Dendritic cell treated with granulocyte-macrophage colony-stimulating factor and Interleukin-4, amounts not matched to agents 40 ng/mL and 50 ng/mL, for 4 days (primary cell): ENCODE measurements around the gene CDC16.
"Not testable (repeated sequence)": the region's sequence is repeated elsewhere in the genome, so short reads cannot be mapped to it uniquely, and the experiment has no call there.

ENCODE experiments used
- H3K27ac Mint-ChIP-seq: one replicate; pipeline ENCODE4 v1.8.0; 2022; ENCODE audit warnings: mild to moderate bottlenecking, mixed read lengths
- H3K27me3 Mint-ChIP-seq: one replicate; pipeline ENCODE4 v1.8.0; 2022; ENCODE audit warnings: mild to moderate bottlenecking, mixed read lengths
- H3K36me3 Mint-ChIP-seq: one replicate; pipeline ENCODE4 v1.8.0; 2022; ENCODE audit warnings: low read depth, mixed read lengths
- H3K4me1 Mint-ChIP-seq: one replicate; pipeline ENCODE4 v1.8.0; 2022; ENCODE audit warnings: low read depth, mixed read lengths
- H3K4me3 Mint-ChIP-seq: one replicate; pipeline ENCODE4 v1.8.0; 2022; ENCODE audit warnings: mild to moderate bottlenecking, moderate library complexity, mixed read lengths
- H3K9me3 Mint-ChIP-seq: one replicate; pipeline ENCODE4 v1.8.0; 2022; ENCODE audit warnings: mixed read lengths
- intact Hi-C: fragments of 100-400 bp; cut with micrococcal nuclease; formaldehyde crosslinking; loops from one replicate; pipeline ENCODE4 v1.15.0; 2022

CDC16 gene

GRCh38 chr13:114260814-114261213 lies 26.1 kb downstream of the CDC16 start:
- Mint-ChIP-seq H3K4me3 (no peak overlapping the region), H3K4me1 (peaks cover 10% of the 10 kb centered on the region), H3K27ac (no peak overlapping the region), H3K9me3 (no peaks in the 10 kb centered on the region), H3K36me3 (peaks cover 97% of the 10 kb centered on the region), H3K27me3 (no peaks in the 10 kb centered on the region)
- intact Hi-C loops: no loop called here

GRCh38 chr13:114261328-114261965 lies 26.8 kb downstream of the CDC16 start:
- Mint-ChIP-seq H3K9me3 (no peaks in the 10 kb centered on the region), H3K4me3 (no peak overlapping the region), H3K27me3 (no peaks in the 10 kb centered on the region), H3K4me1 (peaks cover 4% of the 10 kb centered on the region), H3K36me3 (peaks cover 99% of the 10 kb centered on the region), H3K27ac (no peak overlapping the region)
- intact Hi-C loops: no loop called here

DNA sequence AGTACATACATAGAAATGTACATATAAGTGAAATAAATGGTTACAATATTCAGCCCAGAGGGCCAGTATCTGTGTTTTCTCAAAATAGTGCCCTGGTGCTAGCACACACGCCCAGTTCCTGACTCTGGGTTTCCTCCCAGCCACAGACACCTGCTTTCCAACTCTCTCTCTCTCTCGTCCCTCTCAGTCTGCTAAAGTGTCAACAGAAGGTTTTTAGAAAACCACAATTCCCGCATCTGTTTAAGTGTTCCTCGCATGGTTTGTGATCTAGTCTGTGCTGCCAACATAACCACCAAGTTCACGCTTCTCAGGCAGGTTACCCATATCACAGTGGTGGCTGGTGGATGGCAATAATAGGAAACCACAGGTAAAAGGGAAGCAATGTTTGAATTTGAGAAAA lies 28.9 kb downstream of the CDC16 start:
- Mint-ChIP-seq H3K4me3 (no peak overlapping the region), H3K4me1 (no peaks in the 10 kb centered on the region), H3K9me3 (no peaks in the 10 kb centered on the region), H3K27me3 (no peaks in the 10 kb centered on the region), H3K27ac (no peak overlapping the region), H3K36me3 (peaks cover 96% of the 10 kb centered on the region)
- intact Hi-C loops: no loop called here

DNA sequence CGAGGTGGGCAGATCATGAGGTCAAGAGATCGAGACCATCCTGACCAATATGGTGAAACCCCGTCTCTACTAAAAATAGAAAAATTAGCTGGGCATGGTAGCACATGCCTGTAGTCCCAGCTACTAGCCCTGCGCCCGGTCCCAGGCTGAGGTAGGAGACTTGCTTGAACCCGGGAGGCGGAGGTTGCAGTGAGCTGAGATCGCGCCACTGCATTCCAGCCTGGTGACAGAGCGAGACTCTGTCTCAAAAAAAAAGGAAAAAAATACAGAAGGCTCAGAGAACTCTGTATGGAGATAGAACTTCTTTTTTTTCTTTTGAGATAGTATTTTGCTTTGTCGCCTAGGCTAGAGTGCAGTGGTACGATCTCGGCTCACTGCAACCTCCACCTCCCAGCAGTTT lies 29.6 kb downstream of the CDC16 start:
- H3K9me3 Mint-ChIP-seq, H3K27me3 Mint-ChIP-seq, H3K4me1 Mint-ChIP-seq, H3K27ac Mint-ChIP-seq, intact Hi-C loops, H3K4me3 Mint-ChIP-seq: not testable (repeated sequence)
- H3K36me3 Mint-ChIP-seq: peaks cover 98% of the 10 kb centered on the region

DNA sequence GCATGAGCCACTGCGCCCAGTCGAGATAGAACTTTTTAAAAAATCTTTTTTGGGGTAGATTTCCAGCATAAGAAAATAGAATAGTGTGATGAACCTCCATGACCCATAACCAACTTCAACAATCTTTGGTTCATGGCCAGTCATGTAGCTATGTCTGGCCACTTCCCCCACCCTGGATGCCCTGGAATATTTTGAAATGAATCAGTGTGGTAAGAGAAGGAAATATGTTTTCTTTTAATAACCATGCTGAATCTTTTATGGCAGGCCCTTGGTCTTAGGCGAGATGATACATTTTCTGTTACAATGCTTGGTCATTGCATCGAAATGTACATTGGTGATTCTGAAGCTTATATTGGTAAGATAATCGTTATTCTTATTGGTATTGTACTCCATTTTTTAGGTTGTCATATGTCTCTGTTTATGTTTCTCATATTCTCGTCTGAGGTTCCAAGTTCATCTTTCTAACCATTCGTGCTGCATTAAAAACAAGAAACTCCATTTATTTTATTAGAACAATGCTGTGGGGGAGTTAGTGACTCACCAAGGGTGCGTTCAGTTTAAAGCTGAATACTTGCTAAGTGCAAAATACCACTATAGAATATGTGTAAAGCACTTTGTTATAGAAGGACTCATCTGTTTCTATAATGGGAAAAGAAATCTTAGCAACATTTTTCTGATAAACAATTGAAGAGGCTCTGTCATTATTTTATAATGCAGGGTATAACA lies 30.4 kb downstream of the CDC16 start:
- intact Hi-C loops: no loop called here
- Mint-ChIP-seq H3K27ac (no peak overlapping the region), H3K4me1 (no peaks in the 10 kb centered on the region), H3K36me3 (peaks cover 97% of the 10 kb centered on the region), H3K4me3 (no peak overlapping the region), H3K9me3 (no peaks in the 10 kb centered on the region), H3K27me3 (no peaks in the 10 kb centered on the region)

GRCh38 chr13:114266241-114266640 lies 31.5 kb downstream of the CDC16 start:
- Mint-ChIP-seq H3K4me1 (no peaks in the 10 kb centered on the region), H3K4me3 (no peak overlapping the region), H3K36me3 (peaks cover 96% of the 10 kb centered on the region), H3K27ac (no peak overlapping the region), H3K27me3 (no peaks in the 10 kb centered on the region), H3K9me3 (no peaks in the 10 kb centered on the region)
- intact Hi-C loops: no loop called here

DNA sequence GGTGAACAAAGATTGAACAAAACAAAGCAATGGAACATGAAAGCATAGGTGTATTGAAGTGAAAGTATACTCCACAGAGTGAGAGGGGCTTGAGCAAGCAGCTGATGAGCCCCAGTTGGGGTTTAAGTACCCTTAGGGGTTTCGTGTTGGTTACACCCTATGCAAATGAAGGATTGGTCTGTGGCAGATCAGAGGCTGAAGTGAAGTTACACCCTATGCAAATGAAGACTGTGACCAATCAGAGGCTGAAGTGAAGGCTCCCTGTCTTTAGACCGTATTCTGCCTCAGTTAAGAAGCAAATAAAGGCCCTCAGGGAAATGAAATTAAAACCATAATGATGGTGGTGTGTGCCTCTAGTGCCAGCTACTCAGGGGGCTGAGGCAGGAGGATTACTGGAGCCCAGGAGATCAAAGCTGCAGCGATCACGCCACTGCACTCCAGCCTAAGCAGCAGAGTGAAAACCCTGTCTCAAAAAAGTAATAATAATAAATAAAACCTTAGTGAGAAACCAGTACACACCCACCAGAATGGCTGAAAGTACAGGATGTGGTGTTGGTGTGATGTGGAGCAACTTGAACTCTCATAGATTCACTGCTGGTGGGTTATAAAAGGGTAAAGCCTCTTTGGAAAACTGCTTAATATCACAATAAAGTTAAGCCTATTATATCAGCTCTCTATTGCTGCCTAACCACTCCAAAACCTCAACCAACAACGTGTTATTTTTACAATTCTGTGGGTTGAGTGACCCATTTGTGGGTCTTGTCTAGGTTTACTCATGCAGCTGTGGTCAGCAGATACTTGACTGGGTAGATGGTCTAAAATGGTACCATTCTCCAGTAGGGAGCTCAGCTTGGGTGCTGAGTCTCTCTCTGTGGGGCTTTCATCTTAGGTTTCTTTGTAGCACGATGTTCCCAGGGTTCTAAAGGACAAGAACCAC lies 33.9 kb downstream of the CDC16 start:
- Mint-ChIP-seq H3K4me1 (peaks cover 9% of the 10 kb centered on the region), H3K27me3 (no peaks in the 10 kb centered on the region), H3K36me3 (peaks cover 95% of the 10 kb centered on the region), H3K9me3 (no peaks in the 10 kb centered on the region), H3K4me3 (no peak overlapping the region), H3K27ac (no peak overlapping the region)
- intact Hi-C loops: no loop called here

GRCh38 chr13:114269281-114269770 lies 34.6 kb downstream of the CDC16 start:
- peaks cover 95% of the 10 kb centered on the region for H3K36me3 Mint-ChIP-seq
- no peaks in the 10 kb centered on the region for H3K9me3 Mint-ChIP-seq
- intact Hi-C loops: no loop called here
- H3K27ac Mint-ChIP-seq: no peak overlapping the region
- peaks cover 12% of the 10 kb centered on the region for H3K4me1 Mint-ChIP-seq
- H3K4me3 Mint-ChIP-seq: no peak overlapping the region
- no peaks in the 10 kb centered on the region for H3K27me3 Mint-ChIP-seq

- no peaks in the 10 kb centered on the region for H3K9me3 Mint-ChIP-seq
- H3K27ac Mint-ChIP-seq: no peak overlapping the region
Observed at GRCh38 chr13:114272977-114273376, 38.3 kb downstream of the CDC16 start.

DNA sequence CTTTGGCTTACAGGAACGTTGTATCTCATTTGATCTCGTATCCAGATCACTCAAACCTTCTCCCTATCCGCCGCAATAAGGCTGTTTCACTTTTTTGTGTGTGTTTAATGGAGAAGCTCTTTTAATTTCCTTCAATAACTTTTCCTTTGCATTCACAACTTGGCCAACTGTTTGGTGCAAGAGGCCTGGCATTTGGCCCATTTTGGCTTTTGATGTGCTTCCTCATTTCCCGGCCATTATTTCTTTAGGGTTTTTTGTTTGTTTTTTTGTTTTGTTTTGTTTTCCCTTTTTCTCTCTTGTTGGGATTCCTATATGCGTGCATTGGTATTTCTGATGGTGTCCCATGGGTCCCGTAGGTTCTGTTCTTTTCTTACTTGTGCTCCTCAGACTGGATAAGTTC lies 40.6 kb downstream of the CDC16 start:
- Mint-ChIP-seq H3K36me3 (peaks cover 67% of the 10 kb centered on the region), H3K4me3 (peak overlapping the region; percentile 35)
- intact Hi-C loops: no loop called here

More at GRCh38 chr13:114272977-114273376, 38.3 kb downstream of the CDC16 start:
- Mint-ChIP-seq H3K4me1 (peaks cover 31% of the 10 kb centered on the region), H3K27me3 (no peaks in the 10 kb centered on the region), H3K4me3 (no peak overlapping the region), H3K36me3 (peaks cover 89% of the 10 kb centered on the region)
- intact Hi-C loops: no loop called here

DNA sequence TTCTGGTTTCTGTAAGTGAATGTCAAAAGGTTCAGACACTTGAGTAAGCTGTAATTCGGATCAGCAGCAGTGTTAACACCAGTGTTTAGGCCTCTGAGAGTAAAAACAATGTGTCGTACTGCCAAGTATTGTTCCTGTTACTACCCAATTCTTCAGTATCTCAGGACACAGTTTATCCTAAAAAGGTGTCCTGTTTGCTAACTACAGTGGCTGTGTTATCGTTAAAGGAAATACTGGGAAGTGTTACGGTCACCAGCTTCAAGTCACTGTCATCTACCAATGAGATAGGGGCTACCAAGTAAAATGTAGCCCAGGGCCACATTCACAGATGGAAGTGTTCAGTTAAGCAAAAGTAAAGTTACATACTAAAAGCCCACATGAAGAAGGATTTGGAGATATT lies 44.4 kb downstream of the CDC16 start:
- H3K27ac Mint-ChIP-seq: no peak overlapping the region
- H3K4me3 Mint-ChIP-seq: no peak overlapping the region
- intact Hi-C loops: no loop called here
- H3K9me3 Mint-ChIP-seq: no peaks in the 10 kb centered on the region
- peaks cover 52% of the 10 kb centered on the region for H3K36me3 Mint-ChIP-seq
- H3K27me3 Mint-ChIP-seq: no peaks in the 10 kb centered on the region
- H3K4me1 Mint-ChIP-seq: peaks cover 45% of the 10 kb centered on the region

More for the DNA sequence above, 40.6 kb downstream of the CDC16 start:
- no peaks in the 10 kb centered on the region for H3K27me3 Mint-ChIP-seq
- H3K9me3 Mint-ChIP-seq: no peaks in the 10 kb centered on the region
- H3K4me1 Mint-ChIP-seq: peaks cover 41% of the 10 kb centered on the region
- peak overlapping the region; percentile 62 for H3K27ac Mint-ChIP-seq

DNA sequence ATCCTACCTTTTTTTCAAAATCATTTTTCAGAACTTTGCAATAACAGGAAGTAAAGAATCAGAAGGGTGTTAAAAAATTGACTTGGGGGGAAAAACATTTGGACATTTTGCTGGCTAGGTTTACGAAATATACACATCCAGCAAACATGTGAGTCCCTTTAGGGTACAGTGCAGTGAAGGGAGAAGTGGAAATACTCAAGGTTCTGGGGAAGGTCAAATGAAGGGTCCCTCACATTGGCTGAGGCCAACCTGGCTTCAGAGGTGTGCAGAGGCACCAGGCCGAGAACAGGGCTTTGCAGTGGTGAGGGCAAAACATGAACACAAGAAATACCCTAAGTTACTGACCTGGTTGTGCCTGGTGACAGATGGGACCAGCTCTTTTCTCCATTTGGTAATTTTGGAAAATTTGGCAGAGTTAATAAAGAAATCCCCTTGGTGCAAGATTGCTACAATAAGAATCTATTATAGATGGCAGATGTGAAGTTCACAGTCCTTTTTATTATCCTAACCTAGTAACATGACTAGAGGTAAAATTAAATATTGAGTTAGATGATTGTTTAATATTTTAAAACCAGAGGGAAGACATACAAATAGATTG lies 45.2 kb downstream of the CDC16 start:
- peaks cover 52% of the 10 kb centered on the region for H3K36me3 Mint-ChIP-seq
- peaks cover 43% of the 10 kb centered on the region for H3K4me1 Mint-ChIP-seq
- no peaks in the 10 kb centered on the region for H3K9me3 Mint-ChIP-seq
- H3K27me3 Mint-ChIP-seq: no peaks in the 10 kb centered on the region
- H3K4me3 Mint-ChIP-seq: no peak overlapping the region
- peak overlapping the region; percentile 97 for H3K27ac Mint-ChIP-seq
- intact Hi-C loops: no loop called here

- Mint-ChIP-seq H3K27me3 (no peaks in the 10 kb centered on the region), H3K36me3 (peaks cover 54% of the 10 kb centered on the region), H3K9me3 (no peaks in the 10 kb centered on the region), H3K27ac (peak within 1 kb of the TSS; percentile 97), H3K4me1 (peaks cover 34% of the 10 kb centered on the region), H3K4me3 (peak within 1 kb of the TSS; percentile 93)
- intact Hi-C loops: loop anchor here (1.0 kb wide), 1 partner anchor 33 kb away; the partner anchor contains the start of gene CHAMP1
Observed at GRCh38 chr13:114281351-114282040, 46.8 kb downstream of the CDC16 start, which contains the start of gene UPF3A. Gene UPF3A (plus strand): TSS chr13:114281601. CDS start chr13:114281640, 39 bp downstream.
